HG03439 (cell line): Measurements from ENCODE around the gene FAM114A1.
"Not testable (repeated sequence)": the region's sequence is repeated elsewhere in the genome, so short reads cannot be mapped to it uniquely, and the experiment has no call there.

Experiments used
- ATAC-seq: cut with Tn5 transposase; IDR thresholded peaks from one replicate; pipeline ENCODE4 v1.9.1; 2021; ENCODE audit warnings: mild to moderate bottlenecking, moderate library complexity; ENCODE audit not compliant: unreplicated experiment

The FAM114A1 gene

GRCh38 chr4:38898245-38898644, 30.6 kb downstream of the FAM114A1 start:
- ATAC-seq = no peak

DNA sequence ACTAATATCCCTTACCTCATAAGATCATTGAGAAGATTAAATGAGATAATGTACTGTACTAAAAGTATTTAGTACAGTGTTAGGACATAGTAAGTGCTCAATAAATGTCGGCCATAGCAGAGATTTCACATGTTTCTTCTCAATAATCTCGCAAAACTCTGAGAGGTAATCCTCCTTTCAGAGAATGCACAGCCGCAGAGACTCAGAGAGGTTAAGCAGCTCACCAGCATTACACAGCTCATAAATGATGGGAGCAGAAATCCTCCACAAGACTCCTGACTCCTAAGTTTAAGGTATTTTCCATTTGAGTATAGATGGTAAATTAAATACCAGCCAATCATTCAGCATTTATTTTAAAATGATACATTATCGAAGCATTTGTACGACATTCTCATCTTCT, 34.6 kb downstream of the FAM114A1 start:
- ATAC-seq = no peak

DNA sequence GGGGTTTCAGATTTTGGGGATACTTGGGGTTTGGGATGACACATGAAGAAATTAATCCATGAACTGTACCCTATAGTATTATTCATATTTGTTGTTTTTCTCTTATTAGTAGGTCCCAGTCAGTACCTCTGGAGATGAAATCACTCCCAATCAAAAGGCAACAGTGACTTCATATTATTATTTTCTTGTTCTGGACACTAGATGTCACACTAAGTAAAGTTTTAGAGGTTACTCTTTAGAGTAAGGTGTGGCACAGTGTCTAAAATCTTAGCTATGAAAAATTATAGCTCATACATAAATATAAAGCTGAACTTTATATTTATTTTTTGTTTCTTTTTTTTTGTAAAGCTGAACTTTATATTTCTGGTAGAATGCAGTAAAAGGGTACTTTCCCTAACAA, 35.1 kb downstream of the FAM114A1 start:
- ATAC-seq = no peak

DNA sequence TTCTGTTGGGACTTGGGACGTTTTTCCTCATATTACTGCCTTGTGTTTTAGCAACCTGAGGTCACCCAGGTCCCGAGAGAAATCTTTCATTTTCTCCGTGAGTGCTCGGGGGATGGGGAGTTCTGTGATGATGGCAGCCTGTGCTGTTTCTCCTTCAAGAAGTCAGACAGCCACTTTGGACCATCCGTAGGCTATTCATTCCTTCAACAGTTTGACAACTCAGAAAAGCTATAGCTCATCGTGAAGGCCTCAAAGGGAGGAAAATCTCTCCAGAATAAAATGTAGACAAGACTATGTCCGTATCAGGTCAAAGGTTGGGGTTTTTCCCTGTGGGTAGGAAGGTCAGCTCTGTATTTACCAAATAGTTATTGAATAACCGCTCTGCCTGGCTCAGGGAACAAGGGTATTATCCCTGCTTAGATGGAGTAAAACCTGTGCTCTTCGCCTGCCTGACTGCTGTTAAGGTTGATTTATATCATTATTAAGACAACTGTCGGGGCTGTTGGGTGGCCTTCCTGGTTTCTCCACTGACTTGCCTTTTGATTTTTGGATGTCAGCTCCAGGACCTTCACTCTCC, 36.6 kb downstream of the FAM114A1 start:
- ATAC-seq = no peak

GRCh38 chr4:38904682-38905081, 37.1 kb downstream of the FAM114A1 start:
- no peak for ATAC-seq

- no peak for ATAC-seq
These were observed 38.2 kb downstream of the FAM114A1 start for GRCh38 chr4:38905652-38906385.

GRCh38 chr4:38907696-38908270, 40.2 kb downstream of the FAM114A1 start:
- ATAC-seq = no peak

DNA sequence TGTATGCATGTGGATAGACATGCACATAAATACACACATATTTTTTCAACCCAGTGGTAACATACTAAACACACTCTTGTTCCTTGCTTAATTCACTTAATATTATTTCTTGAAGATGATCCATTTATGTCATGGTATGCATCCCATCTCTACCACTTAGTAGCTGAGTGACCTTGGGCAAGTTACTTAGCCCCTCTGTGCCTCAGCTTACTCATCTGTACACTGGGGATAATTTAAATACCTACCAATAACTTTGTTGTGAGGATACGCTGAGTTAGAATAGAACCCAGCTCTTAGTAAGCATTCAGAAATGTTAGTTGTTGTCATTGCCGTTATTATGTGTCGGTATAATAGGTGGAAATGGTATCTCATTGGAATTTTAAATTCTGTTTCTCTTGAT, 41.4 kb downstream of the FAM114A1 start:
- ATAC-seq = no peak

DNA sequence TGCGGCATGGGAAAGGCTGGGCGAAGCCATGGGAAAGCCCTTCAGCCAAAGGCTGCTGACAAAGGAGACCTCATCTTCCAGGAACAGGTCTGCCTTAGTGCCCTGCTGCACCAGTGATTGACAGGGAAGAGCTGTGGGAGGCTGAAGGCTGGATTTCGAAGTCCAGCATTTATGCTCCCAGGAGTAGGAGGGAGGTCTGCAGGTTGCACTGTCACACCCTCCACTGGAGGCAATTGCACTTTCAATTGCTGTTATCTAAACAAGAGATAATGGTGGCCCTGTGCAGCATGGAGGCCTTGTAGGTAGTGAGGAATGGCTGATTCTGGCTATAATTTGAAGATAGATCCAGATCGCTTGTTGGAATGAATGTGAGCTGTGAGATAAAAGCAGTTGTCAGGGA, 43.7 kb downstream of the FAM114A1 start:
- ATAC-seq = no peak

- ATAC-seq = no peak
These were observed 47.2 kb downstream of the FAM114A1 start for GRCh38 chr4:38914854-38915253.

- not testable (repeated sequence) for ATAC-seq
These were observed 48.7 kb downstream of the FAM114A1 start for GRCh38 chr4:38916267-38916666.

DNA sequence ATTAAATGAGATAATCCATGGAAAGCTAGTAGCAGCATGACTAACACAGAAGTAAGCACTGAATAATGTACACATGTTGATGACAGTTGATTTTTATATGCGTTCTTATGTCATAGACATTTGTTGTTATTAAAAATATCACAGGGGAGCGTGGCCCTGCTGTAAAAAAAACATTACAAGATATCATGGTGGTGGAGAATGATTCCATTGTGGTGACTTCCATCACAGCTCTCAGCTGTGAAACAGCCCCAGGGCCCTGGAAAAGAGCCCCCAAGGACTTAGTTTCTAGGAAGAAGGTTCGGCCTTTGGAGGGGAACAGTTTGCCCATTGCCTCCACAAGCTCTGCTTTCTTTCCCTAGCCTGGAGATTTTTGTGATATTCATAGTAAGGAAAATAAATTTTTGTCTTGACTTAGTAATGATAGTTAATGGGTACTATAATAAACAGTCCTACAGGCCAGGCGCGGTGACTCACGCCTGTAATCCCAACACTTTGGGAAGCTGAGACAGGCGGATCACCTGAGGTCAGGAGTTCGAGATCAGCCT, 49.9 kb downstream of the FAM114A1 start:
- ATAC-seq = no peak

DNA sequence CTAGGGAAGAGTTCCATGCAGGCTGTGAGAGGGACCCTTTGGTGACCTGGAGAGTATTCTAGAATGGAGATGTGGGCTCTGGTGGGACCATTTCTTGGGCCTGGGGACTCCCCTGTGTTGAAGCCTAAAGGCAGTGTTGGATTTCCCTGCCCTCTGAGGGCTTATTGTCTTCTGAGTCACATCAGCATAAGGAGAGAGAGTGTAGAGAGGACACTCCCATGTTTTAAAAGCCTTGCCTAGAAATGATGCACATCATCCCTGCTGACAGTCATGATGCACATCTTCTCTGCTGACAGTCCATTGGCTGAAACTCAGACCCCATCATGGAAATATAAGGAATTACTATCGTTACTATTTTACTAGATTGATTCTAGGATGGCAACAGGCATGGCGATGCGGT, 51.9 kb downstream of the FAM114A1 start:
- no peak for ATAC-seq

DNA sequence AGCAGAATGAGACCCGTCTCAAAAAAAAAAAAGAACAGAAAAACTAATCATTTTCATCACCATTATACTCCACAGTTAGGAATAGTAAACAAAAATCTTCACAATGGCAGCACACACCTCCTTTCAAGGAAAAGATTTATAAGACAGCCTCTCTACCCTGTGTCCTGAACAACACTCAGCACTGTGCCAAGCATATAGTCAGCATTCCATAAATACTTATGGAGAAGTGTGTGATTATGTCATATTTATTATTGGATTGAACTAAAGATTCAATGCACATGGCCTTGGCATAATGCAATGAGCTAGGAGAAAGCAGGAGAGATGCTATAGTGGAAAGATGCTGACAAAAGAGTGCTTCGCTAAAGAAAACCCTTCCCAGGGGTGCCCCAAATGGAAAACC, 52.6 kb downstream of the FAM114A1 start:
- ATAC-seq = no peak

GRCh38 chr4:38920677-38921076, 53.1 kb downstream of the FAM114A1 start:
- ATAC-seq = no peak

GRCh38 chr4:38921151-38921550, 53.5 kb downstream of the FAM114A1 start:
- no peak for ATAC-seq

- ATAC-seq = no peak
These were observed 56.1 kb downstream of the FAM114A1 start for GRCh38 chr4:38923746-38924145.

DNA sequence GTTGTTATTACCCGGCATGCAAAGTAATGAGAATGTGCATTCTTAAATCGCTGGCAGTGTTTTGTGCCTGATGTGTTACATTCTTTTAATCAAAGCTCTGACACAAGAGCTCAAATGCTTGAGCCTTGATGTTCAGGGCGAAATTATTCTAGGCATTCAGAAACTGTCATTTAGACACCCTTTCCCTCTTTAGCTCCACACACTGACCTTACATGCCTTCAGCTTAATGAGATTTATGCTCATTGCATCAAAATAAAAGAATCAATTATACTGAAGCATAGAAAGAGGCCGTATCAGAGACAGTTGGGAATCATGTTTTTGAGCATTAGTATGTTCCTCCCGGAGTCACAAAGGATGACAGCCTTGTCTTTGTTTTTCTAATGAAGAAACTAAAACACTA, 56.7 kb downstream of the FAM114A1 start:
- ATAC-seq = no peak

- no peak for ATAC-seq
These were observed 58.1 kb downstream of the FAM114A1 start for GRCh38 chr4:38925492-38926413.

DNA sequence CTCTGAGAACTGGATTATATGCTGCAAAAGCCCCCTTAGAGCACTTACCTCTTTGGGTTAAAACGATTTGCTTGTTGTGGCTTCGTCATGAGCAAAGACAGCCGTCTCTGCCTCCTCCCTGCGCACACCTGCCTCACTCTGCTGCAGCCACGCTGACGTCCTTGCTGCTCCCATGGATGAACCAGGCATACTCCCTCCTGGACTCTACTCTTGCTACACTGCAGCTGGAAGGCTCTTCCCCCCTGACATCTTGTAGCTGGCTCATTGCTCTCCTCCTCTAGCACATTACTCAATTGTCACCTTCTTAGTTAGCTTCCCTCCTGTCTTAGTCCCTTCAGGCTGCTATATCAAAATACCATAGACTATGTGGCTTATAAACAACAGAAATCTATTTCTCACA, 59.3 kb downstream of the FAM114A1 start:
- ATAC-seq = no peak

DNA sequence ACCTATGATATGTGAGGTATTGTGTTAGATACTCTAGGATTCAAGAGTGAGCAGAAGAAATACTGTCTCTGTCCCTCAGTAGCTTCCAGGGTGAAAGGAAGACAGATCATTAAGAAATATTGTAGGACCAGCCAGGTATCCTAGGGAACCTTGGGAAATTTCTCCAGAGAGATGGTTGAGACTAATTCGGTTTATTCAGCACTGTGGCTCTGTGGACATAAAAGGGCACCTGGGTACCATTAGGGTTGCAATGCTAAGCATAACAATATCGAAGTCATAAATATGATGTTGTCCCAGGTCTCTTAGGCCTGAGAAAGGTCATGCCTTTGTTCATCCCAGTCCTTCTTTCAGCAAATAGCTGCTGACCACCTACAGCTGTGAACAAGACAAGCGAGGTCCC, 61.0 kb downstream of the FAM114A1 start:
- ATAC-seq = no peak
